GM18511 (cell line): ENCODE results near the gene UBE2E2.

ENCODE experiments used
- ATAC-seq: cut with Tn5 transposase; IDR thresholded peaks from one replicate; pipeline ENCODE4 v1.9.1; 2021; ENCODE audit warnings: mild to moderate bottlenecking, moderate library complexity; ENCODE audit not compliant: unreplicated experiment

Gene UBE2E2

GRCh38 chr3:23566499-23566898, 363.4 kb downstream of the UBE2E2 start:
- peak; percentile 46 for ATAC-seq

GRCh38 chr3:23567917-23568316, 364.8 kb downstream of the UBE2E2 start:
- peak; percentile 78 for ATAC-seq

GRCh38 chr3:23573827-23574226, 370.7 kb downstream of the UBE2E2 start:
- ATAC-seq, result no peak

- ATAC-seq, result no peak
These were observed 371.7 kb downstream of the UBE2E2 start for GRCh38 chr3:23574822-23575315.

- no peak for ATAC-seq
These were observed 372.6 kb downstream of the UBE2E2 start for GRCh38 chr3:23575697-23576096.

- no peak for ATAC-seq
These were observed 373.3 kb downstream of the UBE2E2 start for GRCh38 chr3:23576379-23576959.

- ATAC-seq, result no peak
These were observed 377.1 kb downstream of the UBE2E2 start for GRCh38 chr3:23580096-23580713.

- no peak for ATAC-seq
These were observed 381.0 kb downstream of the UBE2E2 start for GRCh38 chr3:23583980-23584740.

GRCh38 chr3:23587513-23587912, 384.4 kb downstream of the UBE2E2 start:
- no peak for ATAC-seq

- no peak for ATAC-seq
These were observed 385.4 kb downstream of the UBE2E2 start for GRCh38 chr3:23588547-23588946.

GRCh38 chr3:23589602-23590001, 386.5 kb downstream of the UBE2E2 start:
- no peak for ATAC-seq

GRCh38 chr3:23590424-23591273, 387.5 kb downstream of the UBE2E2 start:
- ATAC-seq, result peak; percentile 73

- no peak for ATAC-seq
These were observed 388.2 kb downstream of the UBE2E2 start for GRCh38 chr3:23591374-23591773.

- ATAC-seq, result peak; percentile 74
These were observed 390.1 kb downstream of the UBE2E2 start for GRCh38 chr3:23592961-23593931.

GRCh38 chr3:23594066-23594465, 390.9 kb downstream of the UBE2E2 start:
- ATAC-seq, result no peak

- ATAC-seq, result no peak
These were observed 392.0 kb downstream of the UBE2E2 start for GRCh38 chr3:23594894-23595670.

GRCh38 chr3:23595851-23596250, 392.7 kb downstream of the UBE2E2 start:
- ATAC-seq, result no peak

GRCh38 chr3:23600167-23600871, 397.2 kb downstream of the UBE2E2 start:
- no peak for ATAC-seq
